Transverse colon (tissue), 4 donors: ENCODE results near the gene ZBTB7B. TPM values are rescaled to one million over a fixed set of nuclear protein-coding genes. Genes with fewer than 3 reads are reported as not detected.

Experiments
- DNase-seq: peaks from one replicate; pipeline ENCODE4 v3.0.0-alpha.2; 2019
- H3K27ac ChIP-seq, 4 donors: fragments of 200-600 bp; sonication (generic); 2 replicates each; pipeline ENCODE4 v1.5.1; 2016 to 2018; ENCODE audit warnings: inconsistent platforms in 4 of 4
- H3K27me3 ChIP-seq: fragments of 200-600 bp; sonication (generic); 2 replicates; pipeline ENCODE4 v1.5.1; 2017; ENCODE audit warnings: inconsistent platforms
- H3K36me3 ChIP-seq, 4 donors: fragments of 200-600 bp; sonication (generic); 2 replicates each; pipeline ENCODE4 v1.5.1; 2017 to 2019; ENCODE audit warnings: inconsistent platforms in 4 of 4
- H3K4me1 ChIP-seq, 4 donors: fragments of 200-600 bp; sonication (generic); 2 replicates each; pipeline ENCODE4 v1.5.1; 2017 to 2020; ENCODE audit warnings: inconsistent platforms in 4 of 4
- H3K4me3 ChIP-seq, 4 donors: fragments of 200-600 bp; sonication (generic); 1 replicate in 1 of 4; 2 replicates in 3 of 4; pipeline versions ENCODE4 v1.5.1 to v1.6.1; 2017 to 2019; ENCODE audit warnings: inconsistent platforms in 4 of 4
- H3K9me3 ChIP-seq, 2 donors: fragments of 200-600 bp; sonication (generic); 2 replicates each; pipeline ENCODE4 v1.5.1; 2017 to 2019; ENCODE audit warnings: inconsistent platforms in 2 of 2
- CTCF ChIP-seq, 5 experiments: fragments of 200-600 bp in 3 of 5; fragments of 450-650 bp in 2 of 5; sonication (generic) in 3 of 5; IDR thresholded peaks; 1 replicate in 2 of 5; 2 replicates in 3 of 5; pipeline ENCODE4 v1.5.1; 2016 to 2017; ENCODE audit warnings: antibody characterized with exemption in 5 of 5, inconsistent platforms in 3 of 5, mild to moderate bottlenecking in 2 of 5, moderate library complexity in 1 of 5
- EP300 ChIP-seq: sonication (generic); formaldehyde crosslinking; IDR thresholded peaks from one replicate; pipeline ENCODE4 v1.6.1; 2017; ENCODE audit warnings: antibody characterized with exemption, low read depth
- POLR2A ChIP-seq: fragments of 450-650 bp; IDR thresholded peaks from one replicate; pipeline ENCODE4 v1.6.1; 2016; ENCODE audit warnings: antibody characterized with exemption, mild to moderate bottlenecking, moderate library complexity
- POLR2AphosphoS5 ChIP-seq, 3 donors: sonication (generic); formaldehyde crosslinking; IDR thresholded peaks; one replicate each; pipeline ENCODE4 v1.6.1; 2016; ENCODE audit warnings: antibody characterized with exemption in 3 of 3
- WGBS, 2 donors: methylation state at CpG; one replicate each; pipeline ENCODE4 v1.1.5; 2018; ENCODE audit warnings: low coverage in 1 of 2; 5-methylcytosine and 5-hydroxymethylcytosine counted together
- in situ Hi-C, 4 donors: fragments of 200-750 bp; cut with MboI; loops; one replicate each; pipeline versions ENCODE4 v1.15.0 to v1.15.1; 2017; ENCODE audit warnings: low sequenced_read_pairs in 3 of 4, low pct_ligation_motif_present in 1 of 4, low pct_unique_long_range_greater_than_20kb in 1 of 4
- intact Hi-C: fragments of 100-400 bp; cut with DNase I; formaldehyde crosslinking; loops from one replicate; pipeline ENCODE4 v1.15.1; 2023; ENCODE audit warnings: low total_unique reads
- total RNA-seq, 4 donors: library from RNA; depleted of rRNA; stranded (reverse); fragments of >200 nt; gene quantifications; one replicate each; pipeline ENCODE4 v1.1.0, GENCODE V29; 2016

ZBTB7B gene
- total RNA-seq, 4 donors from 2014 or later, result 85.2 to 513 (median 272) TPM

GRCh38 chr1:155001675-155002463, 733 bp upstream of the ZBTB7B start:
- peak; percentile 77 to 89 (median 78) for TF ChIP-seq POLR2AphosphoS5 (IDR thresholded peaks at IDR 0.05)
- peak in 4 of 5 experiments; percentile 23 to 46 (median 42) for TF ChIP-seq CTCF (IDR thresholded peaks at IDR 0.05)
- TF ChIP-seq EP300, result no peak
- peak; percentile 87 for TF ChIP-seq POLR2A
- H3K36me3 ChIP-seq, result no peaks in the 10 kb centered on the region
- peak overlapping the region; percentile 66 to 90 (median 79) for H3K4me3 ChIP-seq
- WGBS, 2 donors, result 0 to 1% methylated on average over 1 to 33 of the region's 38 CpGs
- no peaks in the 10 kb centered on the region for H3K9me3 ChIP-seq
- H3K27me3 ChIP-seq, result no peaks in the 10 kb centered on the region
- peaks cover 38 to 48% (median 46%) of the 10 kb centered on the region in 4 donors for H3K4me1 ChIP-seq
- peak; percentile 100 for DNase-seq
- in situ Hi-C loops (no loop called here), intact Hi-C loops (loop anchor here (5.0 kb wide), 1 partner anchor 35 kb away; no protein-coding TSS in a partner anchor)
- H3K27ac ChIP-seq, result peak overlapping the region; percentile 96 to 100 (median 98)

DNA sequence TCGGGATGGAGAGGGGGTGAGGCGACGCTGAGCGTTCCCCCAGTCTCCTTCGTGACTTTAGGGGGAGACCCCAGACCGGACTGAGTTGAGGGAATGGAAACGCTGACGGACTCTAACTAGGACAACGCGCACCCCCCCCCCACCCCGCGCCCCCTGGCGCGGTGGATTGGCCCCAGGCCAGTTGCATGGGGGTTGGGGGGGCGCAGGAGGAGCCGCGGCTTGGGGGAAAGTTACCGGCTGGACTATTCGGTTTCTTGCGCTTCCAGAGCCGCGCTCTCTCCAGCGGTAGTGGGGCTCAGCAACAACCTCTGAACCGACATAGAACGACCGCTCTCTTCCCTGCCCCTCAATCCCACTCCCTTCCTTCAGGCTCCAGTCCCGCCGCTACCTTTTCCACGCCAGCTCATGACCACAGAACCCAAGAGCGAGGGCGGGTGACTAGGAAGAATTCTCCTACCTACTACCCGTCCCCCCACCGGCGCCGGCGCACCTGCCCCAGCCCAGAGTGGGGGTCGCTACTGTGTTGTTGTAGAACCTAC, 694 bp downstream of the ZBTB7B start:
- Histone ChIP-seq H3K36me3 (no peaks in the 10 kb centered on the region), H3K9me3 (no peaks in the 10 kb centered on the region), H3K4me3 (peak overlapping the region; percentile 66 to 97 (median 79)), H3K27me3 (no peaks in the 10 kb centered on the region), H3K27ac (peak overlapping the region; percentile 96 to 100 (median 98)), H3K4me1 (peaks cover 44 to 62% (median 60%) of the 10 kb centered on the region in 4 donors)
- intact Hi-C loops (loop anchor here (5.0 kb wide), 1 partner anchor 36 kb away; no protein-coding TSS in a partner anchor), in situ Hi-C loops (no loop called here)
- peak; percentile 43 for DNase-seq
- WGBS, 2 donors, result 0 to 7% methylated on average over 3 to 37 of the region's 37 CpGs
- TF ChIP-seq EP300 (no peak), POLR2A (peak; percentile 28)

DNA sequence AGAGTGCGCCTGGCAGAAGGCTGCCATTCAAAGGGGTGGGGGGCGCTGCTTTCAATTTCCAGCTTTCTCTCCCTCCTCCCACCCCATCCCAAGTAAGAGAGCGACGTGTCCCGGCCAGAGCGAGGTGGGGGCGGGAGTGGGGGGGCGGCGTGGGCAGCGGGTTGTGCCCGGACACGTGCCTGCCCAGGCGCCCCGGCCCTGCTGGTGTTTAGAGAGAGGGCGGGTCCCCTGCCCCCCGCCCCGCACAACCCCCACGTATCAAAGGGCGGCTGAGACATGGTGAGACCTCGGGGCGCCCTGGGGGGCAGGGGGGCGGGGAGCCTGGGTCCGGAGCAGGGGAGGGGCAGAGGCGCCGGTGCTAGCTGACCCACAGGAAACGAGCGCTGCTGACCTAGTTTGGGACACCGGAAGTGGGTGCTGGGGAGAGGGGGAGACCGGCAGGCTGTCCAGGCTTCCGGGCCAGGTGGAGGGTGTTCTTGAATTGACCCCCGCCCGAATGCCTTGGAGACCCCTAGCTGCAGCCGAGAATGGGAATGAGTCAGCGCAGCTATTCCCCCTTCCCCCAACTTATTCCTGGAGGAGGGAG, 1.3 kb downstream of the ZBTB7B start:
- Histone ChIP-seq H3K36me3 (no peaks in the 10 kb centered on the region), H3K4me1 (peaks cover 42 to 66% (median 59%) of the 10 kb centered on the region in 4 donors), H3K27me3 (no peaks in the 10 kb centered on the region), H3K4me3 (peak overlapping the region; percentile 66 to 97 (median 79)), H3K9me3 (no peaks in the 10 kb centered on the region), H3K27ac (peak overlapping the region; percentile 96 to 100 (median 98))
- WGBS, 2 donors, result 0 to 1% methylated on average over 2 to 17 of the region's 34 CpGs
- peak; percentile 78 for DNase-seq
- in situ Hi-C loops, result no loop called here
- intact Hi-C loops, result loop anchor here (5.0 kb wide), 1 partner anchor 37 kb away; no protein-coding TSS in a partner anchor
- no peak for TF ChIP-seq EP300
- peak in 1 of 3 donors; percentile 5 for TF ChIP-seq POLR2AphosphoS5 (IDR thresholded peaks at IDR 0.05)
- no peak for TF ChIP-seq CTCF (IDR thresholded peaks at IDR 0.05)

DNA sequence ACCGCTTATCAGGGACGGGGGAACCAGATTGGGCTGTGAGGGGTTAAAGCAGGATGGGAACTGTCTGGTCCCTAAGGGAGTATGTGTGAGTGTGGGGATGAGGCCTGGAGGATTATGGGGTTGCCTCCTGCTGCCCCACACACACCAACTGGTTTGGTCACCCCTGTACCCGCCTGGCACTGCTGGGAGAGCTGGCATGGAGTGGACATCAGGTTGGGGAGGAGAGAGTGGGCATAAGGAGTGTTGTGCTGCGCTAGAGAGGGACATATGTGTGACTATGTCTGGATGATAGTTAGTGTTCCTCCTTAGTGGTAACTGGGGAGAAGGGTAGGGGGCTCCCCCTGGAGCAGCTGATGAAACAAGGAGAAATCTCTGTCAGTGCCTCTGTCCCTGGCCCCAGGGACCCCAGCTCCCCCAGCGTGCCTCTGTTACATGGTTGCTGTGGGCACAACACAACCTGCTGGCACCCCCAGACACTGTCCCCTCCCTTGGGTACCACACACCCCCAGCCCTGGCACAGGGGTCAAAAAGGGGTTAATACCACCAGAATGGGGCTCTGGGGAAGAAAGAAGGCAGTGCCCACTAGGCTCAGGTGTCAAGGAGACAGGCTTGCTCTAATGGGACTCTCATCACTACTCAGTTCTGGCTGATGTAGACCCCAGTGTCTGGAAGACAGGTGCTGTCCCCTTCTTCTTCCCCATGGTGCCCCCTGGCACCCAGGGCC, 1.9 kb downstream of the ZBTB7B start:
- intact Hi-C loops, result loop anchor here (5.0 kb wide), 1 partner anchor 37 kb away; no protein-coding TSS in a partner anchor
- WGBS, 2 donors, result 22% methylated on average over 5 of the region's 5 CpGs; no CpG with 5 or more reads in 1 of the 2 donors
- in situ Hi-C loops, result no loop called here
- no peaks in the 10 kb centered on the region for H3K9me3 ChIP-seq
- peaks cover 39 to 66% (median 58%) of the 10 kb centered on the region in 4 donors for H3K4me1 ChIP-seq
- peak overlapping the region; percentile 96 to 100 (median 98) for H3K27ac ChIP-seq
- H3K36me3 ChIP-seq, result no peaks in the 10 kb centered on the region
- H3K4me3 ChIP-seq, result peak overlapping the region; percentile 66 to 97 (median 79)
- H3K27me3 ChIP-seq, result no peaks in the 10 kb centered on the region
- DNase-seq, result peak; percentile 30
- TF ChIP-seq POLR2A, result peak; percentile 18
- no peak for TF ChIP-seq POLR2AphosphoS5 (IDR thresholded peaks at IDR 0.05)
